T-helper 2 cell treated with Interferon-gamma antibody and Interleukin-4, amounts not matched to agents 5 μg/mL and 100 μg/mL, for 36 hours (primary cell): Measurements from ENCODE around the gene CAMSAP1.
"Not testable (repeated sequence)": the region's sequence is repeated elsewhere in the genome, so short reads cannot be mapped to it uniquely, and the experiment has no call there.

ENCODE experiments used
- DNase-seq: peaks from one replicate; pipeline ENCODE4 v3.0.0; 2021; ENCODE audit warnings: low spot score
- H3K27ac Mint-ChIP-seq: one replicate; pipeline ENCODE4 v1.8.0; 2021; ENCODE audit warnings: mild to moderate bottlenecking, mixed read lengths
- H3K27me3 Mint-ChIP-seq: one replicate; pipeline ENCODE4 v1.8.0; 2021; ENCODE audit warnings: low read depth, mixed read lengths
- H3K36me3 Mint-ChIP-seq: one replicate; pipeline ENCODE4 v1.8.0; 2021; ENCODE audit warnings: low read depth, mixed read lengths
- H3K4me1 Mint-ChIP-seq: one replicate; pipeline ENCODE4 v1.8.0; 2021; ENCODE audit warnings: low read depth, mixed read lengths
- H3K4me3 Mint-ChIP-seq: one replicate; pipeline ENCODE4 v1.8.0; 2022; ENCODE audit warnings: mild to moderate bottlenecking, moderate library complexity, mixed read lengths
- H3K9me3 Mint-ChIP-seq: one replicate; pipeline ENCODE4 v1.8.0; 2021; ENCODE audit warnings: mixed read lengths

CAMSAP1 gene

GRCh38 chr9:135919318-135919890, 12.1 kb upstream of the CAMSAP1 start:
- H3K27me3 Mint-ChIP-seq: no peaks in the 10 kb centered on the region
- H3K4me1 Mint-ChIP-seq: no peaks in the 10 kb centered on the region
- H3K36me3 Mint-ChIP-seq: peaks cover 39% of the 10 kb centered on the region
- DNase-seq: no peak
- no peak overlapping the region for H3K27ac Mint-ChIP-seq
- H3K4me3 Mint-ChIP-seq: no peak overlapping the region
- peaks cover 36% of the 10 kb centered on the region for H3K9me3 Mint-ChIP-seq

- H3K27ac Mint-ChIP-seq, H3K27me3 Mint-ChIP-seq, DNase-seq, H3K4me1 Mint-ChIP-seq, H3K4me3 Mint-ChIP-seq: not testable (repeated sequence)
- peaks cover 44% of the 10 kb centered on the region for H3K9me3 Mint-ChIP-seq
- peaks cover 64% of the 10 kb centered on the region for H3K36me3 Mint-ChIP-seq
Measured at GRCh38 chr9:135916227-135916626, 8.9 kb upstream of the CAMSAP1 start.

GRCh38 chr9:135914921-135915320, 7.6 kb upstream of the CAMSAP1 start:
- no peak for DNase-seq
- Mint-ChIP-seq H3K27ac (no peak overlapping the region), H3K4me3 (no peak overlapping the region), H3K36me3 (peaks cover 77% of the 10 kb centered on the region), H3K9me3 (peaks cover 46% of the 10 kb centered on the region), H3K27me3 (no peaks in the 10 kb centered on the region), H3K4me1 (peaks cover 5% of the 10 kb centered on the region)

GRCh38 chr9:135911233-135911632, 3.9 kb upstream of the CAMSAP1 start:
- H3K4me3 Mint-ChIP-seq, H3K27ac Mint-ChIP-seq, H3K27me3 Mint-ChIP-seq, DNase-seq: not testable (repeated sequence)
- peaks cover 66% of the 10 kb centered on the region for H3K36me3 Mint-ChIP-seq
- peaks cover 25% of the 10 kb centered on the region for H3K9me3 Mint-ChIP-seq
- peaks cover 16% of the 10 kb centered on the region for H3K4me1 Mint-ChIP-seq

- Mint-ChIP-seq H3K9me3 (peaks cover 20% of the 10 kb centered on the region), H3K27ac (no peak overlapping the region), H3K27me3 (no peaks in the 10 kb centered on the region), H3K36me3 (peaks cover 63% of the 10 kb centered on the region), H3K4me3 (no peak overlapping the region), H3K4me1 (peaks cover 21% of the 10 kb centered on the region)
- DNase-seq: no peak
Measured at GRCh38 chr9:135910757-135911156, 3.4 kb upstream of the CAMSAP1 start.

- no peak for DNase-seq
- H3K4me1 Mint-ChIP-seq: peaks cover 26% of the 10 kb centered on the region
- no peak overlapping the region for H3K27ac Mint-ChIP-seq
- peaks cover 14% of the 10 kb centered on the region for H3K9me3 Mint-ChIP-seq
- H3K36me3 Mint-ChIP-seq: peaks cover 59% of the 10 kb centered on the region
- H3K4me3 Mint-ChIP-seq: no peak overlapping the region
- no peaks in the 10 kb centered on the region for H3K27me3 Mint-ChIP-seq
Measured at GRCh38 chr9:135910216-135910615, 2.9 kb upstream of the CAMSAP1 start.

- Mint-ChIP-seq H3K4me1 (peaks cover 29% of the 10 kb centered on the region), H3K27me3 (no peaks in the 10 kb centered on the region), H3K27ac (no peak overlapping the region), H3K9me3 (peaks cover 10% of the 10 kb centered on the region), H3K36me3 (peaks cover 56% of the 10 kb centered on the region), H3K4me3 (peak overlapping the region; percentile 83)
- DNase-seq: no peak
Measured at GRCh38 chr9:135909371-135909770, 2.0 kb upstream of the CAMSAP1 start.

GRCh38 chr9:135908754-135909204, 1.4 kb upstream of the CAMSAP1 start:
- peaks cover 51% of the 10 kb centered on the region for H3K36me3 Mint-ChIP-seq
- H3K4me1 Mint-ChIP-seq: peaks cover 29% of the 10 kb centered on the region
- peaks cover 9% of the 10 kb centered on the region for H3K9me3 Mint-ChIP-seq
- DNase-seq: no peak
- peak overlapping the region; percentile 83 for H3K4me3 Mint-ChIP-seq
- no peaks in the 10 kb centered on the region for H3K27me3 Mint-ChIP-seq
- H3K27ac Mint-ChIP-seq: peak overlapping the region; percentile 78

GRCh38 chr9:135908093-135908753, 877 bp upstream of the CAMSAP1 start:
- Mint-ChIP-seq H3K9me3 (peaks cover 6% of the 10 kb centered on the region), H3K4me3 (peak overlapping the region; percentile 83), H3K27me3 (no peaks in the 10 kb centered on the region), H3K4me1 (peaks cover 27% of the 10 kb centered on the region), H3K27ac (peak overlapping the region; percentile 78), H3K36me3 (peaks cover 45% of the 10 kb centered on the region)
- no peak for DNase-seq

- H3K36me3 Mint-ChIP-seq: peaks cover 43% of the 10 kb centered on the region
- no peak for DNase-seq
- H3K4me1 Mint-ChIP-seq: peaks cover 27% of the 10 kb centered on the region
- no peak overlapping the region for H3K27ac Mint-ChIP-seq
- no peaks in the 10 kb centered on the region for H3K27me3 Mint-ChIP-seq
- no peak overlapping the region for H3K4me3 Mint-ChIP-seq
- peaks cover 6% of the 10 kb centered on the region for H3K9me3 Mint-ChIP-seq
Measured at GRCh38 chr9:135907006-135907430, 328 bp downstream of the CAMSAP1 start.

- Mint-ChIP-seq H3K4me3 (peak overlapping the region; percentile 81), H3K9me3 (peaks cover 4% of the 10 kb centered on the region), H3K27ac (peak overlapping the region; percentile 70), H3K36me3 (peaks cover 43% of the 10 kb centered on the region), H3K27me3 (no peaks in the 10 kb centered on the region), H3K4me1 (peaks cover 27% of the 10 kb centered on the region)
- DNase-seq: no peak
Measured at GRCh38 chr9:135906291-135907005, 898 bp downstream of the CAMSAP1 start.

GRCh38 chr9:135905380-135906258, 1.7 kb downstream of the CAMSAP1 start:
- no peaks in the 10 kb centered on the region for H3K27me3 Mint-ChIP-seq
- H3K4me3 Mint-ChIP-seq: peak overlapping the region; percentile 81
- DNase-seq: peak; percentile 55
- H3K4me1 Mint-ChIP-seq: peaks cover 27% of the 10 kb centered on the region
- H3K9me3 Mint-ChIP-seq: no peaks in the 10 kb centered on the region
- H3K27ac Mint-ChIP-seq: peak overlapping the region; percentile 70
- H3K36me3 Mint-ChIP-seq: peaks cover 38% of the 10 kb centered on the region

- H3K27ac Mint-ChIP-seq: no peak overlapping the region
- no peaks in the 10 kb centered on the region for H3K27me3 Mint-ChIP-seq
- peaks cover 31% of the 10 kb centered on the region for H3K36me3 Mint-ChIP-seq
- peaks cover 27% of the 10 kb centered on the region for H3K4me1 Mint-ChIP-seq
- H3K9me3 Mint-ChIP-seq: no peaks in the 10 kb centered on the region
- DNase-seq: no peak
- H3K4me3 Mint-ChIP-seq: no peak overlapping the region
Measured at GRCh38 chr9:135903786-135904520, 3.4 kb downstream of the CAMSAP1 start.
